NCI-H1105 treated with DMSO at 0.1 percent for 48 hours (cell line): ENCODE data around the gene FHAD1.
A peak's percentile ranks its signal among the peaks of the same experiment; 100 is the strongest.
"Not testable (repeated sequence)": the region's sequence is repeated elsewhere in the genome, so short reads cannot be mapped to it uniquely, and the experiment has no call there.

Experiments
- DNase-seq: peaks from one replicate; lab custom pipeline; 2025; lab: John Stamatoyannopoulos, UW

The FHAD1 gene

GRCh38 chr1:15276691-15277446, 29.8 kb downstream of the FHAD1 start:
- DNase-seq = no peak

GRCh38 chr1:15277447-15277838, 30.4 kb downstream of the FHAD1 start:
- DNase-seq = no peak

- DNase-seq = no peak
Observed at GRCh38 chr1:15277933-15278332, 30.9 kb downstream of the FHAD1 start.

- DNase-seq = no peak
Observed at GRCh38 chr1:15279576-15280230, 32.7 kb downstream of the FHAD1 start.

GRCh38 chr1:15280416-15280815, 33.4 kb downstream of the FHAD1 start:
- no peak for DNase-seq

GRCh38 chr1:15282038-15282437, 35.0 kb downstream of the FHAD1 start:
- DNase-seq = no peak

GRCh38 chr1:15282810-15283474, 35.9 kb downstream of the FHAD1 start:
- DNase-seq = peak; percentile 14

GRCh38 chr1:15283526-15283925, 36.5 kb downstream of the FHAD1 start:
- no peak for DNase-seq

GRCh38 chr1:15286452-15286851, 39.4 kb downstream of the FHAD1 start:
- DNase-seq = no peak

GRCh38 chr1:15287035-15287979, 40.3 kb downstream of the FHAD1 start:
- no peak for DNase-seq

- no peak for DNase-seq
Observed at GRCh38 chr1:15288173-15288926, 41.3 kb downstream of the FHAD1 start.

GRCh38 chr1:15289251-15289651, 42.2 kb downstream of the FHAD1 start:
- DNase-seq = no peak

GRCh38 chr1:15290382-15290781, 43.4 kb downstream of the FHAD1 start:
- DNase-seq = no peak

GRCh38 chr1:15295696-15296095, 48.7 kb downstream of the FHAD1 start:
- DNase-seq = no peak

- no peak for DNase-seq
Observed at GRCh38 chr1:15296585-15297321, 49.7 kb downstream of the FHAD1 start.

- not testable (repeated sequence) for DNase-seq
Observed at GRCh38 chr1:15297975-15298374, 51.0 kb downstream of the FHAD1 start.

GRCh38 chr1:15299179-15299578, 52.2 kb downstream of the FHAD1 start:
- no peak for DNase-seq

GRCh38 chr1:15299806-15300205, 52.8 kb downstream of the FHAD1 start:
- DNase-seq = no peak

GRCh38 chr1:15303935-15304334, 56.9 kb downstream of the FHAD1 start:
- DNase-seq = peak; percentile 18

GRCh38 chr1:15304708-15305467, 57.9 kb downstream of the FHAD1 start:
- peak; percentile 69 for DNase-seq
